ENCODE data around the gene AK9. TPM values are rescaled to one million over a fixed set of nuclear protein-coding genes. Genes with fewer than 3 reads are reported as not detected.
"Not testable (repeated sequence)": the region's sequence is repeated elsewhere in the genome, so short reads cannot be mapped to it uniquely, and the experiment has no call there.

The AK9 gene
- polyA plus RNA-seq, 2 of the 4 experiments (the other 2 are of a cell fraction): 2.2 to 4.7 TPM

DNA sequence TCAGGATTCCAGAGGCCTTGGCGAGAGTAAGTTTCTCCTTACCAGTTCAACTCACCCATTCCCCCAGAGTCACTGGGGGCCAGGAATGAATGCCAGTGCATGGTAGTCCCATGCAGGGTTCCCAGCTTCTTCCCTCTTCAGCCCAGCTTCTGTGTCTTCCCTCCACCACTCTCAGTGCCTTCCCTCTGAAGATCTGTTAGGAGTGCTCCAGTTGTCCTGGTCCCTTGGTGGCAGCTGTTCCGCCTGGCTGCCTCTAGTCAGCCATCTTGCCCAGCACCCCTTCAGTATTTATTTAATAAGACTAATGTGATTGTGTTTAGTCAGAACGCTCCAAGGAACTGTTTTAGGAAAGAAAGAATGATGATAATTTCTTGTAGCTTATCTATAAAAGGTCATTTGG is 23.2 kb upstream of the AK9 start:
- DNase-seq (ENCODE audit: low read depth in 1 of 2, low spot score in 1 of 2) (no peak), ATAC-seq (no peak), FAIRE-seq (no peak)
- no peak overlapping the region for H3K4me2 ChIP-seq
- H3K4me1 ChIP-seq: no peaks in the 10 kb centered on the region
- H3K4me3 ChIP-seq: no peak overlapping the region
- no peaks in the 10 kb centered on the region for H3K9me3 ChIP-seq
- ChIA-PET CTCF (interaction anchor here (1.0 to 8.8 kb wide), 3 partner anchors 9 to 325 kb away, joined by 3 to 56 read pairs (median 9); no protein-coding TSS in a partner anchor), POLR2A (no interaction called here)
- 72% methylated on average over 2 of the region's 3 CpGs for WGBS (ENCODE audit: missing lambda C conversion rate)
- no peak overlapping the region for H3K27ac ChIP-seq
- TF ChIP-seq, protein P1, sequence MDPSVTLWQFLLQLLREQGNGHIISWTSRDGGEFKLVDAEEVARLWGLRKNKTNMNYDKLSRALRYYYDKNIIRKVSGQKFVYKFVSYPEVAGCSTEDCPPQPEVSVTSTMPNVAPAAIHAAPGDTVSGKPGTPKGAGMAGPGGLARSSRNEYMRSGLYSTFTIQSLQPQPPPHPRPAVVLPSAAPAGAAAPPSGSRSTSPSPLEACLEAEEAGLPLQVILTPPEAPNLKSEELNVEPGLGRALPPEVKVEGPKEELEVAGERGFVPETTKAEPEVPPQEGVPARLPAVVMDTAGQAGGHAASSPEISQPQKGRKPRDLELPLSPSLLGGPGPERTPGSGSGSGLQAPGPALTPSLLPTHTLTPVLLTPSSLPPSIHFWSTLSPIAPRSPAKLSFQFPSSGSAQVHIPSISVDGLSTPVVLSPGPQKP (IDR thresholded peaks at IDR 0.05; ENCODE audit: low read depth, low read length): no peak
- TF ChIP-seq BCL3 (IDR thresholded peaks at IDR 0.05) (no peak), USF2 (IDR thresholded peaks at IDR 0.05) (no peak), CBX8 (IDR thresholded peaks at IDR 0.05) (no peak), TFCP2L1 (CRISPR knock-in tag; IDR thresholded peaks at IDR 0.05) (no peak), RNF2 (IDR thresholded peaks at IDR 0.05; ENCODE audit: borderline replicate concordance, low read depth) (no peak), EHMT2 (IDR thresholded peaks at IDR 0.05; ENCODE audit: low read depth) (no peak), RFX5 (IDR thresholded peaks at IDR 0.05) (no peak), GATA3 (IDR thresholded peaks at IDR 0.05; ENCODE audit: borderline replicate concordance) (no peak), HDAC2 (IDR thresholded peaks at IDR 0.05) (no peak), ZC3H11A (IDR thresholded peaks at IDR 0.05) (no peak), FOXS1 (CRISPR knock-in tag; IDR thresholded peaks at IDR 0.05) (no peak), MAZ (IDR thresholded peaks at IDR 0.05; ENCODE audit: borderline replicate concordance, low read depth, low read length) (no peak), JUNB (IDR thresholded peaks at IDR 0.05) (no peak), SREBF2 (IDR thresholded peaks at IDR 0.05) (no peak), E2F6 (IDR thresholded peaks at IDR 0.05; ENCODE audit: borderline replicate concordance, low read depth) (no peak), EHF (CRISPR knock-in tag; IDR thresholded peaks at IDR 0.05) (no peak)
- TF ChIP-seq, protein P2, sequence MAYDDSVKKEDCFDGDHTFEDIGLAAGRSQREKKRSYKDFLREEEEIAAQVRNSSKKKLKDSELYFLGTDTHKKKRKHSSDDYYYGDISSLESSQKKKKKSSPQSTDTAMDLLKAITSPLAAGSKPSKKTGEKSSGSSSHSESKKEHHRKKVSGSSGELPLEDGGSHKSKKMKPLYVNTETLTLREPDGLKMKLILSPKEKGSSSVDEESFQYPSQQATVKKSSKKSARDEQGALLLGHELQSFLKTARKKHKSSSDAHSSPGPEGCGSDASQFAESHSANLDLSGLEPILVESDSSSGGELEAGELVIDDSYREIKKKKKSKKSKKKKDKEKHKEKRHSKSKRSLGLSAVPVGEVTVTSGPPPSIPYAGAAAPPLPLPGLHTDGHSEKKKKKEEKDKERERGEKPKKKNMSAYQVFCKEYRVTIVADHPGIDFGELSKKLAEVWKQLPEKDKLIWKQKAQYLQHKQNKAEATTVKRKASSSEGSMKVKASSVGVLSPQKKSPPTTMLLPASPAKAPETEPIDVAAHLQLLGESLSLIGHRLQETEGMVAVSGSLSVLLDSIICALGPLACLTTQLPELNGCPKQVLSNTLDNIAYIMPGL (CRISPR knock-in tag; IDR thresholded peaks at IDR 0.05; ENCODE audit: borderline replicate concordance): no peak

DNA sequence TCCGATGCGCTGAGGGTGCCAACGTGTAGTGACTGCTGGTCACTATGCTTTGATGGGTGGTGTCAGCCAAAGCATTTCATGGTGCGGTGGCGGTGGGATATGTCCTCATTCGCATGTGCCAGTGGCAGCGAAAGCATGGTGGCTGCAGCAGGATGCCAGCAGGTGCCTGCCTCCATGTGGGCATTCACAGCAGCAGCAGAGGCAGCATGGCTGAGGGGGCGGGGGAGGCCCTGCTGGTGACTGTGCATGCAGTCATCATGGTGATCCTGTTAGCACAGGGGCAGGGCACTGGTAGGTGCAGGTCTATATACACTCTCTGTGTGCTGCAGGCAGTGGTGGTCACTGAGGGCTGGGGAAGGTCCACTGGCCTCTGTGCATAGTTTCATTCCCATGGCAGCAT is 22.1 kb upstream of the AK9 start:
- no peak overlapping the region for H3K27ac ChIP-seq
- H3K4me2 ChIP-seq: no peak overlapping the region
- no peak overlapping the region for H3K4me3 ChIP-seq
- H3K9me3 ChIP-seq: no peaks in the 10 kb centered on the region
- ChIA-PET POLR2A (no interaction called here), CTCF (interaction anchor here (2.7 to 8.8 kb wide), 2 partner anchors 8 to 326 kb away, joined by 9 to 56 read pairs; no protein-coding TSS in a partner anchor)
- WGBS (ENCODE audit: missing lambda C conversion rate): 82% methylated on average over 3 of the region's 8 CpGs
- ATAC-seq: no peak
- TF ChIP-seq HOXB13 (CRISPR knock-in tag; IDR thresholded peaks at IDR 0.05; ENCODE audit: low read depth): no peak
- TF ChIP-seq, protein P3, sequence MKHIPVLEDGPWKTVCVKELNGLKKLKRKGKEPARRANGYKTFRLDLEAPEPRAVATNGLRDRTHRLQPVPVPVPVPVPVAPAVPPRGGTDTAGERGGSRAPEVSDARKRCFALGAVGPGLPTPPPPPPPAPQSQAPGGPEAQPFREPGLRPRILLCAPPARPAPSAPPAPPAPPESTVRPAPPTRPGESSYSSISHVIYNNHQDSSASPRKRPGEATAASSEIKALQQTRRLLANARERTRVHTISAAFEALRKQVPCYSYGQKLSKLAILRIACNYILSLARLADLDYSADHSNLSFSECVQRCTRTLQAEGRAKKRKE (CRISPR knock-in tag; IDR thresholded peaks at IDR 0.05; ENCODE audit: low read depth): no peak
- no peak for TF ChIP-seq EHF (CRISPR knock-in tag; IDR thresholded peaks at IDR 0.05)
- FAIRE-seq: no peak
- H3K4me1 ChIP-seq: no peaks in the 10 kb centered on the region
- DNase-seq (ENCODE audit: low read depth in 1 of 2, low spot score in 1 of 2): no peak

DNA sequence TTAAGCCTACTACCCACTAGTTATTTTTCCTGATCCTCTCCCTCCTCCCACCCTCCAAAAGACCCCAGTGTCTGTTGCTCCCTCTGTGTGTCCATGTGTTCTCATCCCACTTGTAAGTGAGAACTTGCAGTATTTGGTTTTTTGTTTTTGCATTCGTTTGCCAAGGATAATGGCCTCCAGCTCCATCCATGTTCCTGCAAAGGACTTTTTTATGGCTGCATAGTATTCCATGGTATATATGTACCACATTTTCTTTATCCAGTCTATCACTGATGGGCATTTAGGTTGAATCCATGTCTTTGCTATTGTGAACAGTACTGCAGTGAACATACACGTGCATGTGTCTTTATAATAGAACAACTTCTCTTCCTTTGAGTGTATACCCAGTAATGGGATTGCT is 17.1 kb upstream of the AK9 start:
- 31% methylated on average over 2 of the region's 2 CpGs for WGBS (ENCODE audit: missing lambda C conversion rate)
- H3K27ac ChIP-seq; H3K9me3 ChIP-seq; H3K4me2 ChIP-seq; FAIRE-seq; POLR2A ChIA-PET; H3K4me3 ChIP-seq; ATAC-seq; H3K4me1 ChIP-seq; DNase-seq (ENCODE audit: low read depth in 1 of 2, low spot score in 1 of 2): not testable (repeated sequence)
- CTCF ChIA-PET: interaction anchor here (8.8 kb wide), 1 partner anchor 331 kb away, joined by 56 read pairs; no protein-coding TSS in a partner anchor

Data from A549 (cell line).